ENCODE results near the gene KCNAB1.

Gene KCNAB1

DNA sequence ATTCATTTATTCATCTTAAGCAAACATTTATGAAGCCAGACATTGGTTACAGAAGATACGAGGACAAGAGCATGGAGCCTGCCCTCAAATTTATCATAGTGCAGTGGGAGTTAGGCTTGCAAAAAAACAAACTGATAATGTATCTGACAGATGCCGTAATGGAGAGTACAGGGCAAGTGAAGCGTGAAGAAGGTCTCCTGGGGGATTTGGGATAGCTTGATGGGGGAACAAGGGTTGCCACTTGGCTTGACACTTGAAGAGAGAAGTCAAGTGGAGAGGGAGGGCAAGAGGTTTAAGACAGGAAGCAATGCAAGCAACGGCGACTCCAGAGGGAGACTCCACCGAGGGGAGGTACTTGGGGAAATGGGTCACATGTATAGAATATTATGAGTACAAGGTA is 305.3 kb downstream of the KCNAB1 start:
- no peaks in the 10 kb centered on the region for H4K20me1 ChIP-seq (ENCODE audit: insufficient read depth, low read length)
- no peaks in the 10 kb centered on the region for H3K4me1 ChIP-seq (ENCODE audit: insufficient read depth, low read length, severe bottlenecking)
- no peaks in the 10 kb centered on the region for H3K36me3 ChIP-seq (ENCODE audit: insufficient read depth, low read length)
- no peak overlapping the region for H3K9ac ChIP-seq (ENCODE audit: low read length)
- H3K4me2 ChIP-seq (ENCODE audit: low read length): no peak overlapping the region
- H3K9me2 ChIP-seq (ENCODE audit: low read depth, low read length): no peaks in the 10 kb centered on the region
- H3K79me2 ChIP-seq (ENCODE audit: insufficient read depth, low read length): no peaks in the 10 kb centered on the region
- no peak overlapping the region for H3K27ac ChIP-seq (ENCODE audit: low read depth, low read length, poor library complexity, severe bottlenecking)
- no peaks in the 10 kb centered on the region for H3K9me3 ChIP-seq (ENCODE audit: low read length)
- H3K4me3 ChIP-seq (ENCODE audit: low read depth, low read length, poor library complexity, severe bottlenecking): no peak overlapping the region
- H2AFZ ChIP-seq (ENCODE audit: low read length): no peak overlapping the region
- no peak for TF ChIP-seq EZH2 (IDR thresholded peaks at IDR 0.05; ENCODE audit: borderline replicate concordance, low read length)
- TF ChIP-seq, protein P1, sequence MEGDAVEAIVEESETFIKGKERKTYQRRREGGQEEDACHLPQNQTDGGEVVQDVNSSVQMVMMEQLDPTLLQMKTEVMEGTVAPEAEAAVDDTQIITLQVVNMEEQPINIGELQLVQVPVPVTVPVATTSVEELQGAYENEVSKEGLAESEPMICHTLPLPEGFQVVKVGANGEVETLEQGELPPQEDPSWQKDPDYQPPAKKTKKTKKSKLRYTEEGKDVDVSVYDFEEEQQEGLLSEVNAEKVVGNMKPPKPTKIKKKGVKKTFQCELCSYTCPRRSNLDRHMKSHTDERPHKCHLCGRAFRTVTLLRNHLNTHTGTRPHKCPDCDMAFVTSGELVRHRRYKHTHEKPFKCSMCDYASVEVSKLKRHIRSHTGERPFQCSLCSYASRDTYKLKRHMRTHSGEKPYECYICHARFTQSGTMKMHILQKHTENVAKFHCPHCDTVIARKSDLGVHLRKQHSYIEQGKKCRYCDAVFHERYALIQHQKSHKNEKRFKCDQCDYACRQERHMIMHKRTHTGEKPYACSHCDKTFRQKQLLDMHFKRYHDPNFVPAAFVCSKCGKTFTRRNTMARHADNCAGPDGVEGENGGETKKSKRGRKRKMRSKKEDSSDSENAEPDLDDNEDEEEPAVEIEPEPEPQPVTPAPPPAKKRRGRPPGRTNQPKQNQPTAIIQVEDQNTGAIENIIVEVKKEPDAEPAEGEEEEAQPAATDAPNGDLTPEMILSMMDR (IDR thresholded peaks at IDR 0.05; ENCODE audit: low read length): no peak
- H3K27me3 ChIP-seq (ENCODE audit: insufficient read depth, low read length): no peaks in the 10 kb centered on the region
- H3F3A ChIP-seq (ENCODE audit: insufficient read depth, low read length): no peaks in the 10 kb centered on the region

DNA sequence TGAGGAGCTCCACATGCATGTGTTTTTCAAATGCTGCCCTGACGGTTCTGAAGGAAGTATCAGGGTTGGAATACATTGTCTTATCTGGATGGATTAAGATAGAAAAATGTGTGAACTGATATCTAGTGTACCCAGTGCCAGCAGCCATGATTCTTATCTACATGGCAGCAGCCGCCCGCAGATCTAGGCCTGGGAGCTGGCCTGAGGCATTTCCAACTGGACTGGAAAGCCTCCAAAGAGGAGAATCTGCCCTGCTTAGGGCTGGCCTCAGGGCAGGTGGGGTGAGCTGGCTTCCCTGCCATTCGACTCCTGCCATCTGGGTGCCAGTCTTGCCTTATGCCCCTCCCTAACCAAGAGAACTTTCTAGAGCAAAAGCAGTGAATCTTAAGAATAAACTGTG is 308.7 kb downstream of the KCNAB1 start:
- H3K79me2 ChIP-seq (ENCODE audit: insufficient read depth, low read length): no peaks in the 10 kb centered on the region
- no peaks in the 10 kb centered on the region for H3K4me1 ChIP-seq (ENCODE audit: insufficient read depth, low read length, severe bottlenecking)
- H4K20me1 ChIP-seq (ENCODE audit: insufficient read depth, low read length): no peaks in the 10 kb centered on the region
- no peaks in the 10 kb centered on the region for H3K9me2 ChIP-seq (ENCODE audit: low read depth, low read length)
- no peaks in the 10 kb centered on the region for H3K9me3 ChIP-seq (ENCODE audit: low read length)
- no peak overlapping the region for H3K9ac ChIP-seq (ENCODE audit: low read length)
- H3F3A ChIP-seq (ENCODE audit: insufficient read depth, low read length): no peaks in the 10 kb centered on the region
- no peak overlapping the region for H3K4me3 ChIP-seq (ENCODE audit: low read depth, low read length, poor library complexity, severe bottlenecking)
- no peak overlapping the region for H2AFZ ChIP-seq (ENCODE audit: low read length)
- H3K4me2 ChIP-seq (ENCODE audit: low read length): no peak overlapping the region
- H3K27me3 ChIP-seq (ENCODE audit: insufficient read depth, low read length): no peaks in the 10 kb centered on the region
- H3K36me3 ChIP-seq (ENCODE audit: insufficient read depth, low read length): no peaks in the 10 kb centered on the region
- no peak overlapping the region for H3K27ac ChIP-seq (ENCODE audit: low read depth, low read length, poor library complexity, severe bottlenecking)
- TF ChIP-seq, protein P1 (IDR thresholded peaks at IDR 0.05; ENCODE audit: low read length): no peak
- TF ChIP-seq EZH2 (IDR thresholded peaks at IDR 0.05; ENCODE audit: borderline replicate concordance, low read length): no peak

DNA sequence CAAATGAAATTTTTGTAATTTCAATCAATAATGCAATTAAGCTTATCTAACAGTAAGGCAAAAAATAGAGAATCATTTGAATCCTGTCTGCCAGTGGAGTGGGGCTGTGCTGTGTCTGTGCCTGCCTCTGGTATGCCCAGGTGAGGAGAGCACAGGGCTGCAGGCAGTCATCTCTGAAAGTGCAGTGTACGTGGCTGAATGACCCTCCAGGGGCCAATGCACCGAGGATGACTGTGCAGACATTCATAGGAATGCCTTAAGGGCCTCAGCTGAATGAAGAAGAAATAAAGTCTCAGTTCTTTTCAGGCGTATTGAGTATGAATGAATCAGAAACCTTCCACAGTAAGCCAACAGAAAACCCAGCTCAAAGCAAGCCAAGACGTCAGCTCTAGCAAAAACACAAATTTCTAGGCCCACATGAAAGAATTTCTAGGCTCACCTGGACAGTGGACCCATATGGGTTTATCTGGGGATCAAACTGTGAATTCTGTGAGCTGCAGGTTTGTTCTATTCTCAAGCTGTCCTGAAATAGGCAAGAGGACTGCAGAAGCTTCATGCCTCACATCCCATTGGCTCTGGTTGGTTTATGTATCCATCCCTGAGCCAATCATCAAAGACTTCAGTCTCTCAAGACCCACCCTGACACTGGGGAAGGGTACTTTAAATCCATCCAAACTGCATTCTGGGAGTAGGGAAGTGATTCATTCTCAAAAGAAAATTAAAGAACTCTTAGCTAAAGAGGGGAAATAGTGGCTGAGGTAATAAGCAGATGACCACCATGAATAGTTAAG is 311.2 kb downstream of the KCNAB1 start:
- Histone ChIP-seq H3F3A (ENCODE audit: insufficient read depth, low read length) (no peaks in the 10 kb centered on the region), H3K9ac (ENCODE audit: low read length) (no peak overlapping the region), H3K4me1 (ENCODE audit: insufficient read depth, low read length, severe bottlenecking) (no peaks in the 10 kb centered on the region), H3K27me3 (ENCODE audit: insufficient read depth, low read length) (no peaks in the 10 kb centered on the region), H2AFZ (ENCODE audit: low read length) (no peak overlapping the region), H3K79me2 (ENCODE audit: insufficient read depth, low read length) (no peaks in the 10 kb centered on the region), H3K4me2 (ENCODE audit: low read length) (no peak overlapping the region), H3K4me3 (ENCODE audit: low read depth, low read length, poor library complexity, severe bottlenecking) (no peak overlapping the region), H3K36me3 (ENCODE audit: insufficient read depth, low read length) (no peaks in the 10 kb centered on the region), H3K27ac (ENCODE audit: low read depth, low read length, poor library complexity, severe bottlenecking) (no peak overlapping the region), H4K20me1 (ENCODE audit: insufficient read depth, low read length) (no peaks in the 10 kb centered on the region), H3K9me2 (ENCODE audit: low read depth, low read length) (no peaks in the 10 kb centered on the region), H3K9me3 (ENCODE audit: low read length) (no peaks in the 10 kb centered on the region)
- TF ChIP-seq EZH2 (IDR thresholded peaks at IDR 0.05; ENCODE audit: borderline replicate concordance, low read length): no peak
- TF ChIP-seq, protein P1 (IDR thresholded peaks at IDR 0.05; ENCODE audit: low read length): no peak
